ENCODE results near the gene SNX24.
A peak's percentile ranks its signal among the peaks of the same experiment; 100 is the strongest.
"Not testable (repeated sequence)": the region's sequence is repeated elsewhere in the genome, so short reads cannot be mapped to it uniquely, and the experiment has no call there.

Gene SNX24

GRCh38 chr5:122967625-122968024, 122.2 kb downstream of the SNX24 start:
- no peak for DNase-seq (ENCODE audit: low read depth)

- not testable (repeated sequence) for DNase-seq (ENCODE audit: low read depth)
Measured at GRCh38 chr5:122968056-122968455, 122.6 kb downstream of the SNX24 start.

GRCh38 chr5:122971333-122971732, 125.9 kb downstream of the SNX24 start:
- no peak for DNase-seq (ENCODE audit: low read depth)

GRCh38 chr5:122972877-122973276, 127.5 kb downstream of the SNX24 start:
- DNase-seq (ENCODE audit: low read depth) = peak; percentile 82

GRCh38 chr5:122973759-122974158, 128.3 kb downstream of the SNX24 start:
- not testable (repeated sequence) for DNase-seq (ENCODE audit: low read depth)

- DNase-seq (ENCODE audit: low read depth) = not testable (repeated sequence)
Measured at GRCh38 chr5:122974251-122974650, 128.8 kb downstream of the SNX24 start.

- no peak for DNase-seq (ENCODE audit: low read depth)
Measured at GRCh38 chr5:122977319-122977718, 131.9 kb downstream of the SNX24 start.

GRCh38 chr5:122978068-122978467, 132.7 kb downstream of the SNX24 start:
- DNase-seq (ENCODE audit: low read depth) = no peak

GRCh38 chr5:122978644-122979297, 133.4 kb downstream of the SNX24 start:
- DNase-seq (ENCODE audit: low read depth) = no peak

GRCh38 chr5:122981846-122982245, 136.4 kb downstream of the SNX24 start:
- no peak for DNase-seq (ENCODE audit: low read depth)

- DNase-seq (ENCODE audit: low read depth) = no peak
Measured at GRCh38 chr5:122982376-122982775, 137.0 kb downstream of the SNX24 start.

- DNase-seq (ENCODE audit: low read depth) = no peak
Measured at GRCh38 chr5:122984425-122984824, 139.0 kb downstream of the SNX24 start.

- DNase-seq (ENCODE audit: low read depth) = no peak
Measured at GRCh38 chr5:122985006-122985700, 139.7 kb downstream of the SNX24 start.

GRCh38 chr5:122985954-122986721, 140.7 kb downstream of the SNX24 start:
- DNase-seq (ENCODE audit: low read depth) = no peak

- DNase-seq (ENCODE audit: low read depth) = no peak
Measured at GRCh38 chr5:122996091-122996490, 150.7 kb downstream of the SNX24 start.

GRCh38 chr5:122997294-122997693, 151.9 kb downstream of the SNX24 start:
- DNase-seq (ENCODE audit: low read depth) = no peak

GRCh38 chr5:122999947-123000563, 154.6 kb downstream of the SNX24 start:
- peak; percentile 73 for DNase-seq (ENCODE audit: low read depth)

- DNase-seq (ENCODE audit: low read depth) = no peak
Measured at GRCh38 chr5:123000731-123001130, 155.3 kb downstream of the SNX24 start.

- DNase-seq (ENCODE audit: low read depth) = no peak
Measured at GRCh38 chr5:123001808-123002207, 156.4 kb downstream of the SNX24 start.

GRCh38 chr5:123007182-123007581, 161.8 kb downstream of the SNX24 start:
- no peak for DNase-seq (ENCODE audit: low read depth)

GRCh38 chr5:123007754-123008153, 162.3 kb downstream of the SNX24 start:
- no peak for DNase-seq (ENCODE audit: low read depth)

- no peak for DNase-seq (ENCODE audit: low read depth)
Measured at GRCh38 chr5:123012321-123012720, 166.9 kb downstream of the SNX24 start.

- no peak for DNase-seq (ENCODE audit: low read depth)
Measured at GRCh38 chr5:123014689-123015088, 169.3 kb downstream of the SNX24 start.

Measured in ELR (cell line).